Neutrophil (primary cell): Measurements from ENCODE around the gene ADAMTS2.

Experiments used
- H3K27ac ChIP-seq: fragments of 200-600 bp; sonication (generic); 2 replicates; pipeline ENCODE4 v1.5.1; 2016; ENCODE audit warnings: mild to moderate bottlenecking, moderate library complexity
- H3K27me3 ChIP-seq: fragments of 200-600 bp; sonication (generic); 2 replicates; pipeline ENCODE4 v1.6.0; 2016; ENCODE audit warnings: mild to moderate bottlenecking
- H3K36me3 ChIP-seq: fragments of 200-600 bp; sonication (generic); 2 replicates; pipeline ENCODE4 v1.5.1; 2017
- H3K4me1 ChIP-seq, 2 experiments: fragments of 200-600 bp in 1 of 2; sonication (generic) in 1 of 2; 1 replicate in 1 of 2; 2 replicates in 1 of 2; pipeline versions ENCODE4 v1.5.1 to v1.6.1; 2013 to 2016; ENCODE audit warnings: low read depth in 1 of 2, low read length in 1 of 2, mild to moderate bottlenecking in 1 of 2, moderate library complexity in 1 of 2; ENCODE audit not compliant: control insufficient read depth in 1 of 2, insufficient read depth in 1 of 2
- H3K4me3 ChIP-seq, 2 experiments: fragments of 200-600 bp in 1 of 2; sonication (generic) in 1 of 2; 1 replicate in 1 of 2; 2 replicates in 1 of 2; pipeline ENCODE4 v1.5.1; 2013 to 2016; ENCODE audit warnings: low read depth in 1 of 2, low read length in 1 of 2, mild to moderate bottlenecking in 1 of 2, moderate library complexity in 1 of 2
- H3K9me3 ChIP-seq: fragments of 200-600 bp; sonication (generic); 2 replicates; pipeline ENCODE4 v1.5.1; 2016
- CTCF ChIP-seq: fragments of 200-600 bp; sonication (generic); IDR thresholded peaks from 2 replicates; pipeline ENCODE4 v1.5.1; 2016; ENCODE audit warnings: antibody characterized with exemption

The ADAMTS2 gene

GRCh38 chr5:179118338-179118737, 226.9 kb downstream of the ADAMTS2 start:
- Histone ChIP-seq H3K27me3 (no peaks in the 10 kb centered on the region), H3K36me3 (no peaks in the 10 kb centered on the region), H3K4me1 (no peaks in the 10 kb centered on the region), H3K27ac (no peak overlapping the region), H3K9me3 (peaks cover 11% of the 10 kb centered on the region), H3K4me3 (no peak overlapping the region)
- TF ChIP-seq CTCF = no peak

- no peaks in the 10 kb centered on the region for H3K36me3 ChIP-seq
These were observed 229.3 kb downstream of the ADAMTS2 start for GRCh38 chr5:179115845-179116524.

GRCh38 chr5:179115307-179115706, 230.0 kb downstream of the ADAMTS2 start:
- Histone ChIP-seq H3K36me3 (no peaks in the 10 kb centered on the region), H3K4me3 (no peak overlapping the region), H3K27ac (no peak overlapping the region), H3K9me3 (peaks cover 4% of the 10 kb centered on the region), H3K27me3 (no peaks in the 10 kb centered on the region), H3K4me1 (no peaks in the 10 kb centered on the region)
- TF ChIP-seq CTCF = no peak

More at GRCh38 chr5:179115845-179116524, 229.3 kb downstream of the ADAMTS2 start:
- H3K27ac ChIP-seq = no peak overlapping the region
- no peaks in the 10 kb centered on the region for H3K27me3 ChIP-seq
- no peaks in the 10 kb centered on the region for H3K4me1 ChIP-seq
- no peak for TF ChIP-seq CTCF
- no peak overlapping the region for H3K4me3 ChIP-seq
- H3K9me3 ChIP-seq = peaks cover 4% of the 10 kb centered on the region

- Histone ChIP-seq H3K4me1 (no peaks in the 10 kb centered on the region), H3K9me3 (peaks cover 4% of the 10 kb centered on the region), H3K4me3 (no peak overlapping the region), H3K27ac (no peak overlapping the region), H3K36me3 (no peaks in the 10 kb centered on the region), H3K27me3 (no peaks in the 10 kb centered on the region)
- TF ChIP-seq CTCF = no peak
These were observed 230.5 kb downstream of the ADAMTS2 start for GRCh38 chr5:179114756-179115155.

- Histone ChIP-seq H3K4me3 (no peak overlapping the region), H3K36me3 (no peaks in the 10 kb centered on the region), H3K27ac (no peak overlapping the region), H3K9me3 (peaks cover 4% of the 10 kb centered on the region), H3K27me3 (no peaks in the 10 kb centered on the region), H3K4me1 (no peaks in the 10 kb centered on the region)
- TF ChIP-seq CTCF = no peak
These were observed 231.2 kb downstream of the ADAMTS2 start for GRCh38 chr5:179113945-179114641.
